Keratinocyte (primary cell): ENCODE measurements around the gene KNCN.

ENCODE experiments used
- CTCF ChIP-seq, 3 experiments: IDR thresholded peaks in 1 of 3; conservative IDR thresholded peaks in 1 of 3; optimal IDR thresholded peaks in 1 of 3; 2 replicates in 2 of 3; 3 replicates in 1 of 3; pipeline versions ENCODE3 to v1.5.1; 2011; ENCODE audit warnings: low read length in 3 of 3, mild to moderate bottlenecking in 3 of 3, moderate library complexity in 2 of 3, control low read depth in 1 of 3, inconsistent platforms in 1 of 3; ENCODE audit not compliant: insufficient read depth in 2 of 3; ENCODE audit errors: extremely low read depth in 1 of 3
- EZH2 ChIP-seq: IDR thresholded peaks from one replicate; pipeline ENCODE4 v1.6.1; 2012; ENCODE audit warnings: inconsistent platforms, mild to moderate bottlenecking, low read length, moderate library complexity

GRCh38 chr1:46558141-46558963 lies 6.9 kb upstream of the KNCN start:
- no peak for TF ChIP-seq CTCF (optimal IDR thresholded peaks at IDR 0.05 in 1 of 3, IDR thresholded peaks at IDR 0.05 in 1 of 3, conservative IDR thresholded peaks at IDR 0.05 in 1 of 3; ENCODE audit: extremely low read depth in 1 of 3, insufficient read depth in 2 of 3, low read length in 3 of 3)
- no peak for TF ChIP-seq EZH2
